ENCODE data around the gene NDUFA7.

DNA sequence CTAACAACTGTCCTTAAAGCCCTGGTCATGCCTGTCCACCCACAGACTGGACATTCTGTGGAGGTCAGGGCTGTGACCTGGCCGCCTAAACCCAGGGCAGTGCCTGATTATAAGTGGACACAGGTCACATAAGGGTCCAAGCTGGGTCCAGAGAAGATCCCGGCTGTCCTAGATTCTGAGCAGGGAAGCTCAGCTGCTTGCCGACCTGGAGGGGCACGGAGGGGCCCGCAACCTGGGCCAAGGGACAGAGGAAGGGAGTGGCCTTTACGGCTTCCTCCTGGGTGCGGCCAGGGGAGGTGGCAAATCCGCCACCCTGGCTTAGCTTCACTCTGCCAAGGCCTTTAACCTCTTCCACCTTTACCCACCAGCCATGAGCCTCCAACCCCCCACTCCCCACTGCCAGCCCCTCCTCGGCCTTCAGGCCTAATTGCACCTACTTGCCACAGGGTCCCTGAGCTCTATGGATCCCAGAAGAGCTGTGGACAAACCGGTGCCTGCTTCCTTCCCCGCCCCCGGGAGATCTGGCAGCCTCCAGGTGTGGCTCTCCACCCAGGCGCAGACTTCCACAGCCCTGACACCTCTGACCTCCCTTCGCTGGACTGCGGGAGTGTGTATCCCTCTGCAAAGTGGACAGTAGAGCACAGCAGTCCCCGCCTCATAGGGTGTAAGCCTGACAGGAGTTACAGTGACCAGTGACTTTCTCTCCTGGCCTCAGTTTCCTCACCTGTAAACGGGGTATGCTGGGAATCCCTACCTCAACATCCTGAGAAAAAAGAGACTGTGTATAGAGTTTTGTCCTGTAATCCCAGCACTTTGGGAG is 14.7 kb downstream of the NDUFA7 start:
- TF ChIP-seq GATA3 (IDR thresholded peaks at IDR 0.05; ENCODE audit: low read depth, low read length): no peak
- TF ChIP-seq GATA2 (IDR thresholded peaks at IDR 0.05; ENCODE audit: low read depth, low read length): no peak
